AML-193 (cell line): Measurements from ENCODE around the gene KLHL28.

Experiments used
- DNase-seq, 2 experiments: peaks; one replicate each; lab custom pipeline; 2025; lab: John Stamatoyannopoulos, UW

Gene KLHL28, protein sequence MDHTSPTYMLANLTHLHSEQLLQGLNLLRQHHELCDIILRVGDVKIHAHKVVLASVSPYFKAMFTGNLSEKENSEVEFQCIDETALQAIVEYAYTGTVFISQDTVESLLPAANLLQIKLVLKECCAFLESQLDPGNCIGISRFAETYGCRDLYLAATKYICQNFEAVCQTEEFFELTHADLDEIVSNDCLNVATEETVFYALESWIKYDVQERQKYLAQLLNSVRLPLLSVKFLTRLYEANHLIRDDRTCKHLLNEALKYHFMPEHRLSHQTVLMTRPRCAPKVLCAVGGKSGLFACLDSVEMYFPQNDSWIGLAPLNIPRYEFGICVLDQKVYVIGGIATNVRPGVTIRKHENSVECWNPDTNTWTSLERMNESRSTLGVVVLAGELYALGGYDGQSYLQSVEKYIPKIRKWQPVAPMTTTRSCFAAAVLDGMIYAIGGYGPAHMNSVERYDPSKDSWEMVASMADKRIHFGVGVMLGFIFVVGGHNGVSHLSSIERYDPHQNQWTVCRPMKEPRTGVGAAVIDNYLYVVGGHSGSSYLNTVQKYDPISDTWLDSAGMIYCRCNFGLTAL

DNA sequence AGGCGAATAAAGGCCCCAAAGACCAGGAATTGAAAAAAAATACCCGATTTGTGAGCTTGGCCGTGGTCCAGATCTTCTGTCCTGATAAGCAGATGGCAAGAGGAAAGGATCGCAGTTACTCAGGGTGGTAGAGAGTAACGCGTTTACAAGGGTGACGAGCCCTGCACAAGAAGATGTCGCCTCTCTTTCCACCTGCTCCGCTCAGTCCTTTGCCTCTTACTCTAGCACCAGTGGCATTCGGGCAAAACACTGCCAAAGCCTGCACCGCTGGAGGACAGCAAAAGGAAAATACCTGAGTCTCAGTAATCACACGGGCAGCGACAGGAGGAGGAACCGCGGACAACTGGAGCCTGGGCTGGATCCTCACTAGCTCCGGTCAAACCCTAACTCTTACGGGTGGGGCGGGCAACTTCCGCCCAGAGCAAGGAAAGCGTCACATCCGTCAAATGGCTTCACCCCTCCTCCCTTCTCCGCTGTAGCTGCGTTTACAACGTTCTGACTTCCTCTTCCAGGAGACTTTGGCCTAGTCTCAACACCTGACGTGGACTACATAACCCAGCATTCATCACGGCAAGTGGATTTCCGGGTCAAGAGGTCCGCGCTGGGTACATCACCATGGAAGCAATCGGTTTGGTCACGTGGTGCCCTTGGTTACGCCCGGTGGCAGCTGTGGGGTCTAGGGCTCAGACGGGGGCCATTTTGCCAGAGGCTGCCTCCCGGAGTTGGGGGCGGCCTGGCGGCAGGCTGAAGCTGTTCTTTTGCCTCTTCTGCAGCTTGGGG is at the start of gene KLHL28, which contains the start of gene TOGARAM1:
TSS of gene KLHL28 (minus strand) at position 394 of the 780 bp plus-strand sequence. CDS start 16,019 bp downstream, outside the sequence.
TSS of gene TOGARAM1 (plus strand) at position 637 of the 780 bp plus-strand sequence. CDS start 232 bp downstream, outside the sequence.
- DNase-seq: peak; percentile 98 to 99

DNA sequence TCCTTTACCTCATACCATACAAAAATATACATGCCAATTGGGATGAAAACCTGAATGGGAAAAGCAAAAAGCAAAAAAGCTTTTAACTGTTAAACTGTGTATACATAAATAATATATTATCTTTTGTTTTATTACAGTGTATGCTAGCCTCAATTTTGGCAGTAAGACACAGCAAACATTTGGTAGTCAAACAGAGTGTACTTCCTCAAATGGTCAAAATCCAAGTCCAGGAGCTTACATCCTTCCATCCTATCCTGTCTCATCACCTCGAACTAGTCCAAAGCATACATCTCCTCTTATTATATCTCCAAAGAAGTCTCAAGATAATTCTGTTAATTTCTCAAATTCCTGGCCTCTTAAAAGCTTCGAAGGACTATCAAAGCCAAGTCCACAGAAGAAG is 42.2 kb upstream of the KLHL28 start:
- no peak for DNase-seq

DNA sequence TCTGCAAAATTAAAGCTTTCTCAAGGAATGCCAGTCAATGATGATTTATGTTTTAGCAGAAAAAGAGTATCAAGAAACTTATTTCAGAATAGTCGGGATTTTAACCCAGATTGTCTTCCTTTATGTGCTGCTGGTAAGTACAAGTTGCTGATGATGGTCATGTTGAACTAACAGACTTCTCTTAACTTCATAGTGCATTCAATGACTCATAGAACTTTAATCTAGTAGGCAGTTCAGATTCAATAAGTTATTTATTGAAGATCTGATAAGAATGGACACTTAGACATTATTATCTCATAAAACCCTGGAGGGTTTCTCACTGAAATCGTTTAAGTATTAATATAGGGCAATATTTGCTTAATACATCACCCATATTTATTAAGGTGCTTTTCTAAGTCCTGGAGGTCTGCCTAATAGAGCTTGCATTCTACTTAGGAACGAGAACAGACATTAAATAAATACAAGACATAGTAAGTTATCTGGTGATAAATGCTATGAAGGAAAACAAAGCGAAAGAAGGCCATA is 34.1 kb upstream of the KLHL28 start:
- DNase-seq: no peak

GRCh38 chr14:44995196-44995595 is 33.4 kb upstream of the KLHL28 start:
- no peak for DNase-seq

- no peak for DNase-seq
These were observed 28.8 kb upstream of the KLHL28 start for GRCh38 chr14:44990533-44990932.

DNA sequence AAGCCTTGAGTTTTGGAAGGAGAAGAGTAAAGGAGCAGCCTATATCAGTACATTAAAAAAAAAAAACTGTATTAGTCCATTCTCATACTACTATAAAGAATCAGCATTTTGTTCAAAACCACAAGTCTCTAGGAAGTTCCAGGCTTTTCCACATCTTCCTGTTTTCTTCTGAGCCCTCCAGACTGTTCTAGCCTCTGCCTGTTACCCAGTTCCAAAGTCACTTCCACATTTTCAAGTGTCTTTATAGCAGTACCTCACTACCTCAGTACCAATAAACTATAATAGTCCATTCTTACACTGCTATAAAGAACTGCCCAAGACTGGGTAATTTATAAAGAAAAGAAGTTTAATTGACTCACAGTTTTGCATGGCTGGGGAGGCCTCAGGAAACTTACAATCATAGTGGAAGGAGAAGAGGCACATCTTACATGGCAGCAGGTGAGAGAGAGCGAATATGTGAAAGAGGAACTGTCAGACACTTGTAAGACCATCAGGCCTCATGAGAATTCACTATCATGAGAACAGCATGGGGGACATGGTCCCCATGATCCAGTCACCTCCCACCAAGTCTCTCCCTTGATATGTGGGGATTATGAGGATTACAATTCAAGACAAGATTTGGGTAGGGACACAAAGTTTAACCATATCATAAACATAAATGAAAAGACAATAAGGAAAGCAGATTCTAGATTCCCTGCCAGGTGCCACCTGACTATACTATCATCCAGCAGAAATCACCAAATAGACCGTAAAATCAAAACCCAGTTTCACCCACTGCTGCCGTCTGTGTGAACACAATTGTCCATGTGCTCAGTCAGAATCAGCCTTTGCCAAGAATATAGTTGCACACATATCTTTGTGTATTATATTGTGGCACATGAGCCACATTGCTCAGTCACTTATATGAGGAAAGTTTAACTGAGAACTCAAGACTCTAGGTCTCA is 28.0 kb upstream of the KLHL28 start:
- peak in 1 of 2 experiments; percentile 13 for DNase-seq

DNA sequence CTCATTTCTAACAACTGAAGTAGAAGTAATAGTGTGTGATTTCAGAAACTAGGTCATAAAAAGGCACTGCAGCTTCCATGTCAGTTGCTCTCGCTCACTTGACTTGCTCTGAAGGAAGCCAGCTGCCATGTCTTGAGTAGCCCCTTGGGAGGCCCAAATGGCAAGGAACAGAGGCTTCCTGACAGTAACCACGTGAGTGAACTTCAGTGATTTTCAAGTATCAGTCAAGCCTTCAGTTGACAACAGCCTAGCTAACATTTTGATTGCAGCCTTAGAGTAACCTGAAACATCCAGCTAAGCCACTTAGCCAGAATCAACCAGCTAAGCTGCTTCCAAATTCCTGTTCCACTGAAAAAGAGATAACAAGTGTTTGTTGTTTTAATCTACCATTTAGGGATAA is 26.9 kb upstream of the KLHL28 start:
- no peak for DNase-seq

- DNase-seq: no peak
These were observed 20.8 kb upstream of the KLHL28 start for GRCh38 chr14:44982594-44982993.

GRCh38 chr14:44981198-44981597 is 19.5 kb upstream of the KLHL28 start:
- DNase-seq: no peak

GRCh38 chr14:44979740-44980356 is 18.1 kb upstream of the KLHL28 start:
- no peak for DNase-seq

- no peak for DNase-seq
These were observed 17.5 kb upstream of the KLHL28 start for GRCh38 chr14:44979273-44979672.

DNA sequence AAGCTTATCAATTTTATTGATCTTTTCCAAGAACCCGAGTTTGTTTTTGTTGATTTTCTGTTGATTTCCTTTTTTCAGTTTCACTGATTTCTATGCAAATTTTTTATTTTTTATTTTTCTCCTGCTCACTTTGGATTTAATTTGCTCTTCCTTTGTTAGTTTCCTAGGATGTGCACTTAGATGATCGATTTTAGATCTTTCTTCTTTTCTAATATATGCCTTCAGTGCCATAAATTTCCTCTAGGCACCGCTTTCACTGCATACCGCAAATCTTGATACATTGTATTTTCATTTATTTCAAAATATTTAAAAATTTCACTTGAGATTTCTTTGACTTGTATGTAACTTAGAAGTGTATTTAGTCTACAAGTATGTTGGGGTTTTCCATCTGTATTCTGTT is 9.7 kb upstream of the KLHL28 start:
- DNase-seq: no peak

DNA sequence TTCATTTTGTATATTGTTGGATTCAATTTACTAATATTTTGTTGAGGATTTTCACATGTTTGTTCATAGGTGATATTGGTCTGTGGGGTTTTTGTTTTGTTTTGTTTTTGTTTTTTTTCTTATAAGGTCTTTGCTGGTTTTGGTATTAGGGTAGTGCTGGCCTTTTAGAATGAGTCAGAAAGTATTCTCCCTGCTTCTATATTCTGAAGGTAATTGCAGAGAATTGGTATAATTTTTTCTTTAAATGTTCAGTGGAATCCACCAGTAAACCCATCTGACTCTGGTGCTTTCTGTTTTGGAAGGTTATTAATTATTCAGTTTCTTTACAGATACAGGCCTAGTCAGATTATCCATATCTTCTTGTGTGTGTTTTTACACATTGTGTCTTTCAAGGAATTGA is 9.2 kb upstream of the KLHL28 start:
- DNase-seq: no peak

- DNase-seq: no peak
These were observed 7.0 kb upstream of the KLHL28 start for GRCh38 chr14:44968714-44969113.

DNA sequence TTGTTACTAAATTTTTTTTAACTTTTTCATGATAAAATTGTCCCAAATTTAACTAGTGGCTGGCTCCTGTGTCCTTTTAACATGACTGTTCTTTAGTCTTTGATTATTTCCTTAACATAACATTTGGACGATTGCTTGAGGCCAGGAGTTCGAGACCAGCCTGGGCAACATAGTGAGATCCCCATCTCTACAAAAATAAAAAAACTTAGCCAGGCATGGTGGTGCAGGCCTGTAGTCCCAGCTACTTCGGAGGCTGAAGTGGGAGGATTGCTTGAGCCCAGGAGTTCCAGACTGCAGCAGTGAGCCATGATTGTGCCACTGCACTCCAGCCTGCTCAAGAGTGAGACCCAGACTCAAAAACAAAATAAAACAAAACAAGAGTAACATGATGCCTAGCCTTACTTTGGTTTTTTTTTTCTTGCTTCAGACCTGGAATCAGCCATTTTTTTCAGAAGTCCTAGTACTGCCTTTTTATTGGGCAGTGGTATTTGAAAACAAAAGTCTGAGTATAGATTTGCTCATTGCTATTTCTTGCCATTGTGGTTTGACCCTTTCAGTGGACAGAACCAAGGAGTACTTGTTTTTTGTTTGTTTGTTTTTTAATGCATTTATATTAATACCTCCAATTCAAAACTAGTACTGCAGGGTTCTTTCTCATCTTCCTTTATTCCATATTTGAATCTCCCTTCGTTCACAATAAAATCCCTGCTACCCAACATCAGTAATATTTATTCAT is 5.0 kb upstream of the KLHL28 start:
- no peak for DNase-seq

GRCh38 chr14:44963775-44964380 is 2.1 kb upstream of the KLHL28 start:
- DNase-seq: no peak

GRCh38 chr14:44963044-44963528 is 1.3 kb upstream of the KLHL28 start:
- no peak for DNase-seq

DNA sequence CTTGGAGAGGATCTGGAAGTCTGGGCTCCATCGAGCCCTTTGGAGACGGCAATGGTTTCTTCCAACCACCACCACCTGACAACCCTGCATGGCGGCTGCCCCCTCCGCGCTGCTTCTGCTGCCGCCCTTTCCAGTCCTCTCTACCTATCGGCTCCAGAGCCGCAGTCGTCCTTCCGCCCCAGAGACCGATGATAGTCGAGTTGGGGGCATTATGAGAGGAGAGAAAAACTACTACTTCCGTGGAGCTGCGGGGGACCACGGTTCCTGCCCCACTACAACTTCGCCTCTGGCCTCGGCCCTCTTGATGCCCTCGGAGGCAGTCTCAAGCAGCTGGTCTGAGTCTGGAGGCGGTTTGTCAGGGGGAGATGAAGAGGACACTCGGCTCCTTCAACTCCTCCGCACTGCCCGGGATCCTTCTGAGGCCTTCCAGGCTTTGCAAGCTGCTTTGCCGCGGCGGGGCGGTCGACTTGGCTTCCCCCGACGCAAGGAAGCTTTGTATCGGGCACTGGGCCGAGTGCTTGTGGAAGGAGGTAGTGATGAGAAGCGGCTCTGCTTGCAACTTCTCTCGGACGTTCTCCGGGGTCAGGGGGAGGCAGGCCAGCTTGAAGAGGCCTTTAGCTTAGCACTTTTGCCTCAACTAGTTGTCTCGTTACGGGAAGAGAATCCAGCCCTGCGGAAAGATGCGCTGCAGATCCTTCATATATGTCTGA is 742 bp upstream of the KLHL28 start:
- DNase-seq: no peak

DNA sequence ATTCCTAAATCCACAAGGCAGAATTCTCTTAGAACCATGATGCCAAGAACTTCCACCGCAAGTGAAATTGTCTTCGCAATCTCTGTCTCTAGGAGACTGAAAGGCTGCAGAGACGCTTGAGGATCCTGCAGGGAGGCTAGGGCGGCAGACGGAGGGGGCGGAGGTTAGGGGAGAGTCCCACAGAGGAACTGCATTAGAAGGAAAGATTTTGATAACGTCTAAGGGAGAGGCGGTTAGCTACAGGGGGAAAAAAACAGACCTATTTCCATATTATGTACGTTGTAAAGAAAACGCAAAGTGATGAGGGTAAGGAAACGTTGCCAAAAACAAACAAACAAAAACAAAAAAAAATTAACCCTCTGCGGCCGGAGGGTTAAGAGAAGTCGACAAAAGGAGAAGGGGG is 595 bp downstream of the KLHL28 start:
- DNase-seq: peak; percentile 43 to 48
